Neural cell (in vitro differentiated cells): ENCODE results near the gene SEC23IP. TPM values are rescaled to one million over a fixed set of nuclear protein-coding genes. Genes with fewer than 3 reads are reported as not detected.

ENCODE experiments used
- H2AFZ ChIP-seq: fragments of 200-600, 300-800 bp; sonication (generic), shearing (Covaris generic); 2 replicates; pipeline ENCODE4 v1.6.0; 2014; ENCODE audit warnings: low read depth, mild to moderate bottlenecking, antibody characterized with exemption, low read length, moderate library complexity
- H3F3A ChIP-seq: fragments of 200-600 bp; shearing (Covaris generic); 2 replicates; pipeline ENCODE4 v1.6.1; 2016; ENCODE audit warnings: mild to moderate bottlenecking, moderate library complexity, mixed read lengths, antibody characterized with exemption, low read length; ENCODE audit not compliant: insufficient read depth, poor library complexity, severe bottlenecking
- H3K27ac ChIP-seq: fragments of 200-600, 300-800 bp; sonication (generic), shearing (Covaris generic); 2 replicates; pipeline ENCODE4 v1.5.1; 2014; ENCODE audit warnings: mild to moderate bottlenecking, low read length, moderate library complexity
- H3K27me3 ChIP-seq: fragments of 300-800, 200-600 bp; sonication (generic), shearing (Covaris generic); 2 replicates; pipeline ENCODE4 v1.6.0; 2014; ENCODE audit warnings: mild to moderate bottlenecking, low read depth, low read length, moderate library complexity; ENCODE audit not compliant: insufficient read depth
- H3K36me3 ChIP-seq: fragments of 300-800, 200-600 bp; sonication (generic), shearing (Covaris generic); 2 replicates; pipeline ENCODE4 v1.5.1; 2014; ENCODE audit warnings: mild to moderate bottlenecking, antibody characterized with exemption, low read length, moderate library complexity; ENCODE audit not compliant: insufficient read depth
- H3K4me2 ChIP-seq: fragments of 300-800, 200-600 bp; sonication (generic), shearing (Covaris generic); 2 replicates; pipeline ENCODE4 v1.6.0; 2014; ENCODE audit warnings: mild to moderate bottlenecking, low read length
- H3K4me3 ChIP-seq: fragments of 300-800, 200-600 bp; sonication (generic), shearing (Covaris generic); 2 replicates; pipeline ENCODE4 v1.5.1; 2014; ENCODE audit warnings: mild to moderate bottlenecking, low read length, moderate library complexity
- H3K79me2 ChIP-seq: fragments of 200-600 bp; shearing (Covaris generic); replicated peaks from 2 replicates; pipeline ENCODE4 v1.6.0; 2014; ENCODE audit warnings: mild to moderate bottlenecking, low read length, moderate library complexity; ENCODE audit not compliant: insufficient read depth
- H3K9ac ChIP-seq: fragments of 300-800, 200-600 bp; sonication (generic), shearing (Covaris generic); 2 replicates; pipeline ENCODE4 v1.6.1; 2016; ENCODE audit warnings: mild to moderate bottlenecking, low read length, mixed read lengths
- H3K9me2 ChIP-seq: fragments of 200-600 bp; shearing (Covaris generic); 2 replicates; pipeline ENCODE4 v1.6.1; 2016; ENCODE audit warnings: mild to moderate bottlenecking, low read length, mixed read lengths; ENCODE audit not compliant: insufficient read depth
- H3K9me3 ChIP-seq: fragments of 200-600, 300-800 bp; sonication (generic), shearing (Covaris generic); 2 replicates; pipeline ENCODE4 v1.6.1; 2016; ENCODE audit warnings: mild to moderate bottlenecking, mixed run types, low read length, moderate library complexity, mixed read lengths
- H4K20me1 ChIP-seq: fragments of 200-600 bp; shearing (Covaris generic); 2 replicates; pipeline ENCODE4 v1.6.1; 2016; ENCODE audit warnings: mild to moderate bottlenecking, mixed run types; ENCODE audit not compliant: insufficient read depth
- CTCF ChIP-seq: fragments of 450-650 bp; IDR thresholded peaks from 2 replicates; pipeline ENCODE4 v1.5.1; 2014; ENCODE audit warnings: antibody characterized with exemption, mild to moderate bottlenecking, moderate library complexity; ENCODE audit not compliant: poor library complexity, severe bottlenecking
- EP300 ChIP-seq: fragments of 450-650 bp; conservative IDR thresholded peaks from 2 replicates; pipeline ENCODE4 v1.6.1; 2014; ENCODE audit warnings: antibody characterized with exemption, mild to moderate bottlenecking, moderate library complexity; ENCODE audit not compliant: poor library complexity, severe bottlenecking
- EZH2 ChIP-seq: fragments of 200-600, 300-800 bp; shearing (Covaris generic), sonication (generic); IDR thresholded peaks from 2 replicates; pipeline ENCODE4 v1.6.1; 2014; ENCODE audit warnings: antibody characterized with exemption, low read length, borderline replicate concordance, mild to moderate bottlenecking; ENCODE audit not compliant: insufficient read depth, poor library complexity, severe bottlenecking
- MXI1 ChIP-seq: fragments of 450-650 bp; conservative IDR thresholded peaks from 2 replicates; pipeline ENCODE4 v1.6.1; 2014; ENCODE audit warnings: antibody characterized with exemption, mild to moderate bottlenecking; ENCODE audit not compliant: poor library complexity, severe bottlenecking
- POLR2AphosphoS5 ChIP-seq: IDR thresholded peaks from 2 replicates; pipeline ENCODE4 v1.6.1; 2012
- RAD21 ChIP-seq: fragments of 450-650 bp; conservative IDR thresholded peaks from 2 replicates; pipeline ENCODE4 v1.6.1; 2014; ENCODE audit warnings: antibody characterized with exemption, mild to moderate bottlenecking, moderate library complexity
- REST ChIP-seq: IDR thresholded peaks from 2 replicates; pipeline ENCODE4 v1.6.1; 2012; ENCODE audit warnings: borderline replicate concordance
- SMC3 ChIP-seq: fragments of 450-650 bp; conservative IDR thresholded peaks from 2 replicates; pipeline ENCODE4 v1.6.1; 2014; ENCODE audit warnings: antibody characterized with exemption, mild to moderate bottlenecking, moderate library complexity; ENCODE audit not compliant: poor library complexity
- TAF1 ChIP-seq: IDR thresholded peaks from 2 replicates; pipeline ENCODE4 v1.6.1; 2012; ENCODE audit warnings: low read depth
- polyA plus RNA-seq: library from polyadenylated mRNA; depleted of rRNA; stranded (reverse); fragments of >200 nt; gene quantifications from 2 replicates; pipeline ENCODE4 v1.2.3, GENCODE V29; 2014

The SEC23IP gene
- polyA plus RNA-seq, 1 donor from 2014 or later = 13.8 TPM

DNA sequence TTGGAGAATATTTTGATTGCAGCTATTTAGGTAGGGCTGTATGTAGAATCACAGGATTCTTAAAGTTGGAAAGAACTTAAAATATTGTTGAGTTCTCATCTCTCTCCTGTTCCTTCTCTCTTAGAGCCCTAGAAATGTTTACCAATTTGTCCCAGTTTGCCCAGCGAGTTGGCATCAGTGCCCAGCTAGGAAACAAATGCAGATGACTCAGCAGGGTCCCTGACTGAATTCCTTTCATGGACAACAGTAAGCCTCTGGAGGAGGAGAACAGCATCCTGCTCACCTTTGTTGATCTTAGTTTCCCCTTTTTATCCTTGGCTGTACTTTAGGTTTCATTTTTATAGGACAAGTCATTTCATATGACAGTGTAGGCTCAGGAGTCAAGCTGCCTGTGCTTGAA is 89.3 kb downstream of the SEC23IP start:
- H3K27me3 ChIP-seq = no peaks in the 10 kb centered on the region
- no peaks in the 10 kb centered on the region for H4K20me1 ChIP-seq
- H2AFZ ChIP-seq = no peak overlapping the region
- no peaks in the 10 kb centered on the region for H3K79me2 ChIP-seq
- TF ChIP-seq CTCF = no peak
- no peak for TF ChIP-seq REST
- no peak for TF ChIP-seq RAD21
- TF ChIP-seq EZH2 = no peak
- no peak for TF ChIP-seq MXI1
- TF ChIP-seq POLR2AphosphoS5 = no peak
- TF ChIP-seq EP300 = no peak
- no peak for TF ChIP-seq TAF1
- TF ChIP-seq SMC3 = no peak
- no peak overlapping the region for H3K4me2 ChIP-seq
- H3K9ac ChIP-seq = no peak overlapping the region
- H3K9me3 ChIP-seq = no peaks in the 10 kb centered on the region
- H3K4me3 ChIP-seq = no peak overlapping the region
- no peaks in the 10 kb centered on the region for H3F3A ChIP-seq
- no peaks in the 10 kb centered on the region for H3K9me2 ChIP-seq
- H3K27ac ChIP-seq = no peak overlapping the region
- no peaks in the 10 kb centered on the region for H3K36me3 ChIP-seq

DNA sequence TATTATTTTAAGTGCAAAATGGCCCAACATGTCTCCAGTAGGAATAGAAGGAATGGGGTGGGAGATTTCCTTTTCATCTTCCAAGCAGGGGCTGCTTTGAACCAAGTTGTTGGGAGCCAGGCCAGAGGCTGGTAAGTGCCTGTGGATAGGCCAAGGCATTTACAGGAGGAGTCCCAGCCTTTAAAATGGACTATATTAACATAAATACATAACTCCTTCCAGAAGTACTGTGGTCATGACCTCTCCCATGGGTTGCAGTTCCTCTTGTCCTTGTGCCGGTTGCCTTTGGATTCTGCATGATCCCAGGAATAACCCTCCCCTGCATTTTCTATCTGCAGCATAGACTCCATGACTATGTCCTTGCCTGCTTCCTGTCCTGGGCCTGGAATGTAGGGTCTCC is 95.8 kb downstream of the SEC23IP start:
- H4K20me1 ChIP-seq = no peaks in the 10 kb centered on the region

More for the DNA sequence above, 95.8 kb downstream of the SEC23IP start:
- H3K27ac ChIP-seq = no peak overlapping the region
- H3K4me3 ChIP-seq = no peak overlapping the region
- TF ChIP-seq EZH2 (no peak), EP300 (no peak), REST (no peak), MXI1 (no peak), POLR2AphosphoS5 (no peak), SMC3 (no peak), TAF1 (no peak), RAD21 (no peak), CTCF (no peak)
- no peak overlapping the region for H3K9ac ChIP-seq
- H3K9me3 ChIP-seq = no peaks in the 10 kb centered on the region
- H3K36me3 ChIP-seq = no peaks in the 10 kb centered on the region
- no peaks in the 10 kb centered on the region for H3K27me3 ChIP-seq
- no peak overlapping the region for H3K4me2 ChIP-seq
- H2AFZ ChIP-seq = no peak overlapping the region
- no peaks in the 10 kb centered on the region for H3K79me2 ChIP-seq
- no peaks in the 10 kb centered on the region for H3F3A ChIP-seq
- no peaks in the 10 kb centered on the region for H3K9me2 ChIP-seq
